HEK293 (cell line): ENCODE results near the gene NOL4L.

Source experiments
- CTCF ChIA-PET: fragments of 350-600 bp; formaldehyde crosslinking; extraction: SDS; loops from one replicate; lab custom pipeline; 2021; ENCODE audit warnings: antibody characterized with exemption; lab: Yijun Ruan, JAX
- POLR2A ChIA-PET: fragments of 300-600 bp; formaldehyde crosslinking; extraction: SDS; loops from one replicate; lab custom pipeline; 2020; ENCODE audit warnings: antibody characterized with exemption, inconsistent platforms; lab: Yijun Ruan, JAX
- H3K27ac ChIP-seq: fragments of 200-500 bp; sonication (Bioruptor generic); 2 replicates; pipeline ENCODE4 v1.5.1; 2014; ENCODE audit warnings: low read depth, low read length, control low read depth, inconsistent platforms; ENCODE audit errors: extremely low read depth
- H3K36me3 ChIP-seq, 2 experiments: fragments of 200-500 bp in 1 of 2; sonication (Bioruptor generic) in 1 of 2; 1 replicate in 1 of 2; 2 replicates in 1 of 2; pipeline ENCODE4 v1.5.1; 2014 to 2017; ENCODE audit warnings: inconsistent platforms in 2 of 2, low read length in 2 of 2; ENCODE audit not compliant: control insufficient read depth in 2 of 2, insufficient read depth in 1 of 2
- H3K4me1 ChIP-seq: fragments of 200-500 bp; sonication (Bioruptor generic); 2 replicates; pipeline ENCODE4 v1.5.1; 2014; ENCODE audit warnings: mild to moderate bottlenecking, low read length, inconsistent platforms; ENCODE audit not compliant: control insufficient read depth, insufficient read depth
- H3K4me3 ChIP-seq: 2 replicates; pipeline ENCODE4 v1.5.1; 2011; ENCODE audit warnings: low read depth, mild to moderate bottlenecking, control low read depth, low read length, moderate library complexity
- H3K9me3 ChIP-seq: fragments of 200-500 bp; sonication (Bioruptor generic); 2 replicates; pipeline ENCODE4 v1.5.1; 2014; ENCODE audit warnings: low read depth, low read length, inconsistent platforms; ENCODE audit not compliant: control insufficient read depth, insufficient read depth
- GLIS1 ChIP-seq: fragments of 450-650 bp; formaldehyde crosslinking; IDR thresholded peaks from 2 replicates; pipeline ENCODE4 v1.5.1; 2016; ENCODE audit warnings: missing biosample characterization, missing genetic modification characterization
- SCRT1 ChIP-seq: fragments of 450-650 bp; formaldehyde crosslinking; IDR thresholded peaks from 2 replicates; pipeline ENCODE4 v1.5.1; 2016; ENCODE audit warnings: missing biosample characterization, missing genetic modification characterization, borderline replicate concordance
- SP7 ChIP-seq: fragments of 450-650 bp; formaldehyde crosslinking; IDR thresholded peaks from 2 replicates; pipeline ENCODE4 v1.5.1; 2016; ENCODE audit warnings: missing biosample characterization, missing genetic modification characterization
- WT1 ChIP-seq: fragments of 450-650 bp; formaldehyde crosslinking; IDR thresholded peaks from 2 replicates; pipeline ENCODE4 v1.5.1; 2016; ENCODE audit warnings: missing biosample characterization, missing genetic modification characterization
- YY2 ChIP-seq: fragments of 450-650 bp; formaldehyde crosslinking; IDR thresholded peaks from 2 replicates; pipeline ENCODE4 v1.5.1; 2016; ENCODE audit warnings: missing biosample characterization, missing genetic modification characterization
- ZBTB21 ChIP-seq: fragments of 450-650 bp; formaldehyde crosslinking; IDR thresholded peaks from 2 replicates; pipeline ENCODE4 v1.5.1; 2017; ENCODE audit warnings: missing biosample characterization, missing genetic modification characterization
- ZFP69B ChIP-seq: fragments of 450-650 bp; formaldehyde crosslinking; IDR thresholded peaks from 2 replicates; pipeline ENCODE4 v1.5.1; 2016; ENCODE audit warnings: missing biosample characterization, missing genetic modification characterization
- ZIC2 ChIP-seq: fragments of 450-650 bp; formaldehyde crosslinking; IDR thresholded peaks from 2 replicates; pipeline ENCODE4 v1.5.1; 2016; ENCODE audit warnings: missing biosample characterization, missing genetic modification characterization
- ZNF112 ChIP-seq: fragments of 450-650 bp; formaldehyde crosslinking; IDR thresholded peaks from 2 replicates; pipeline ENCODE4 v1.5.0; 2017; ENCODE audit warnings: missing biosample characterization, missing genetic modification characterization
- ZNF148 ChIP-seq: fragments of 450-650 bp; formaldehyde crosslinking; IDR thresholded peaks from 2 replicates; pipeline ENCODE4 v1.5.0; 2017; ENCODE audit warnings: missing biosample characterization, missing genetic modification characterization, borderline replicate concordance
- ZNF155 ChIP-seq: fragments of 450-650 bp; formaldehyde crosslinking; IDR thresholded peaks from 2 replicates; pipeline ENCODE4 v1.5.1; 2016; ENCODE audit warnings: missing biosample characterization, missing genetic modification characterization
- ZNF362 ChIP-seq: fragments of 450-650 bp; formaldehyde crosslinking; IDR thresholded peaks from 2 replicates; pipeline ENCODE4 v1.5.1; 2016; ENCODE audit warnings: missing biosample characterization, missing genetic modification characterization
- ZNF394 ChIP-seq: fragments of 450-650 bp; formaldehyde crosslinking; IDR thresholded peaks from 2 replicates; pipeline ENCODE4 v1.5.1; 2016; ENCODE audit warnings: missing biosample characterization, missing genetic modification characterization, mild to moderate bottlenecking, moderate library complexity, borderline replicate concordance
- ZNF473 ChIP-seq: fragments of 450-650 bp; formaldehyde crosslinking; IDR thresholded peaks from 2 replicates; pipeline ENCODE4 v1.5.1; 2017; ENCODE audit warnings: missing biosample characterization, missing genetic modification characterization
- ZNF48 ChIP-seq: fragments of 450-650 bp; formaldehyde crosslinking; IDR thresholded peaks from 2 replicates; pipeline ENCODE4 v1.5.1; 2016; ENCODE audit warnings: missing biosample characterization, missing genetic modification characterization
- ZNF561 ChIP-seq: fragments of 450-650 bp; IDR thresholded peaks from 2 replicates; pipeline ENCODE4 v1.5.1; 2018; ENCODE audit warnings: missing biosample characterization, missing genetic modification characterization, borderline replicate concordance
- ZNF610 ChIP-seq: fragments of 450-650 bp; formaldehyde crosslinking; IDR thresholded peaks from 2 replicates; pipeline ENCODE4 v1.5.1; 2016; ENCODE audit warnings: missing biosample characterization, missing genetic modification characterization, borderline replicate concordance
- ZNF623 ChIP-seq: fragments of 450-650 bp; formaldehyde crosslinking; IDR thresholded peaks from 2 replicates; pipeline ENCODE4 v1.5.1; 2016; ENCODE audit warnings: missing biosample characterization, missing genetic modification characterization
- ZNF629 ChIP-seq: fragments of 450-650 bp; formaldehyde crosslinking; IDR thresholded peaks from 2 replicates; pipeline ENCODE4 v1.5.1; 2017; ENCODE audit warnings: missing biosample characterization, missing genetic modification characterization
- ZNF664 ChIP-seq: fragments of 450-650 bp; formaldehyde crosslinking; IDR thresholded peaks from 2 replicates; pipeline ENCODE4 v1.5.1; 2016; ENCODE audit warnings: missing biosample characterization, missing genetic modification characterization
- ZNF747 ChIP-seq: fragments of 450-650 bp; formaldehyde crosslinking; IDR thresholded peaks from 2 replicates; pipeline ENCODE4 v1.5.1; 2016; ENCODE audit warnings: missing biosample characterization, missing genetic modification characterization
- TF ChIP-seq, protein P1 (sequence below): fragments of 450-650 bp; formaldehyde crosslinking; IDR thresholded peaks from 2 replicates; pipeline ENCODE4 v1.5.1; 2017; ENCODE audit warnings: missing biosample characterization, missing genetic modification characterization
- TF ChIP-seq, protein P2 (sequence below): fragments of 450-650 bp; formaldehyde crosslinking; IDR thresholded peaks from 2 replicates; pipeline ENCODE4 v1.5.1; 2017; ENCODE audit warnings: missing biosample characterization, mild to moderate bottlenecking, missing genetic modification characterization, moderate library complexity
- TF ChIP-seq, protein P3 (sequence below): fragments of 450-650 bp; formaldehyde crosslinking; IDR thresholded peaks from 2 replicates; pipeline ENCODE4 v1.5.1; 2016; ENCODE audit warnings: missing biosample characterization, missing genetic modification characterization
- TF ChIP-seq, protein P4 (sequence below): fragments of 450-650 bp; formaldehyde crosslinking; optimal IDR thresholded peaks from 2 replicates; pipeline ENCODE3; 2016; ENCODE audit warnings: missing biosample characterization, mild to moderate bottlenecking, missing genetic modification characterization

Gene NOL4L

GRCh38 chr20:32457479-32457986, 127.6 kb downstream of the NOL4L start:
- Histone ChIP-seq H3K9me3 (no peaks in the 10 kb centered on the region), H3K36me3 (peaks cover 0 to 18% of the 10 kb centered on the region in 2 experiments; a peak in 1 of 3 replicates), H3K27ac (no peak overlapping the region; the same call in 1 of the 2 replicates), H3K4me1 (no peaks in the 10 kb centered on the region; the same call in 1 of the 2 replicates), H3K4me3 (peak overlapping the region; percentile 62)
- POLR2A ChIA-PET: interaction anchor here (0.6 kb wide), 2 partner anchors 18 to 1256 kb away, joined by 3 to 6 read pairs; no protein-coding TSS in a partner anchor
- CTCF ChIA-PET: interaction anchor here (0.5 to 1.3 kb wide), 5 partner anchors 64 to 232 kb away, joined by 3 to 7 read pairs (median 5); no protein-coding TSS in a partner anchor
- TF ChIP-seq, protein P1, sequence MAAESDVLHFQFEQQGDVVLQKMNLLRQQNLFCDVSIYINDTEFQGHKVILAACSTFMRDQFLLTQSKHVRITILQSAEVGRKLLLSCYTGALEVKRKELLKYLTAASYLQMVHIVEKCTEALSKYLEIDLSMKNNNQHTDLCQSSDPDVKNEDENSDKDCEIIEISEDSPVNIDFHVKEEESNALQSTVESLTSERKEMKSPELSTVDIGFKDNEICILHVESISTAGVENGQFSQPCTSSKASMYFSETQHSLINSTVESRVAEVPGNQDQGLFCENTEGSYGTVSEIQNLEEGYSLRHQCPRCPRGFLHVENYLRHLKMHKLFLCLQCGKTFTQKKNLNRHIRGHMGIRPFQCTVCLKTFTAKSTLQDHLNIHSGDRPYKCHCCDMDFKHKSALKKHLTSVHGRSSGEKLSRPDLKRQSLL (tag by site-specific recombination): peak; percentile 97
- TF ChIP-seq ZNF112 (no peak), ZNF747 (tag by site-specific recombination) (no peak), ZFP69B (tag by site-specific recombination) (no peak), ZNF148 (tag by site-specific recombination) (no peak), ZNF561 (tag by site-specific recombination) (no peak), ZNF610 (tag by site-specific recombination) (no peak), ZIC2 (peak; percentile 70; the same call in 1 of the 2 replicates), SCRT1 (no peak), ZNF155 (tag by site-specific recombination) (no peak), ZNF473 (tag by site-specific recombination) (no peak), WT1 (tag by site-specific recombination) (0 out of 2 replicates have a peak, but pooled peaks have one; percentile 15), ZNF629 (tag by site-specific recombination) (no peak), ZNF394 (no peak), ZNF362 (no peak), ZBTB21 (tag by site-specific recombination) (no peak), YY2 (no peak), ZNF48 (no peak), GLIS1 (tag by site-specific recombination) (peak; percentile 42; the same call in 1 of the 2 replicates), ZNF664 (tag by site-specific recombination) (peak; percentile 99), ZNF623 (tag by site-specific recombination) (no peak), SP7 (tag by site-specific recombination) (no peak)
- TF ChIP-seq, protein P2, sequence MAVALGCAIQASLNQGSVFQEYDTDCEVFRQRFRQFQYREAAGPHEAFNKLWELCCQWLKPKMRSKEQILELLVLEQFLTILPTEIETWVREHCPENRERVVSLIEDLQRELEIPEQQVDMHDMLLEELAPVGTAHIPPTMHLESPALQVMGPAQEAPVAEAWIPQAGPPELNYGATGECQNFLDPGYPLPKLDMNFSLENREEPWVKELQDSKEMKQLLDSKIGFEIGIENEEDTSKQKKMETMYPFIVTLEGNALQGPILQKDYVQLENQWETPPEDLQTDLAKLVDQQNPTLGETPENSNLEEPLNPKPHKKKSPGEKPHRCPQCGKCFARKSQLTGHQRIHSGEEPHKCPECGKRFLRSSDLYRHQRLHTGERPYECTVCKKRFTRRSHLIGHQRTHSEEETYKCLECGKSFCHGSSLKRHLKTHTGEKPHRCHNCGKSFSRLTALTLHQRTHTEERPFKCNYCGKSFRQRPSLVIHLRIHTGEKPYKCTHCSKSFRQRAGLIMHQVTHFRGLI (tag by site-specific recombination): no peak
- TF ChIP-seq, protein P3, sequence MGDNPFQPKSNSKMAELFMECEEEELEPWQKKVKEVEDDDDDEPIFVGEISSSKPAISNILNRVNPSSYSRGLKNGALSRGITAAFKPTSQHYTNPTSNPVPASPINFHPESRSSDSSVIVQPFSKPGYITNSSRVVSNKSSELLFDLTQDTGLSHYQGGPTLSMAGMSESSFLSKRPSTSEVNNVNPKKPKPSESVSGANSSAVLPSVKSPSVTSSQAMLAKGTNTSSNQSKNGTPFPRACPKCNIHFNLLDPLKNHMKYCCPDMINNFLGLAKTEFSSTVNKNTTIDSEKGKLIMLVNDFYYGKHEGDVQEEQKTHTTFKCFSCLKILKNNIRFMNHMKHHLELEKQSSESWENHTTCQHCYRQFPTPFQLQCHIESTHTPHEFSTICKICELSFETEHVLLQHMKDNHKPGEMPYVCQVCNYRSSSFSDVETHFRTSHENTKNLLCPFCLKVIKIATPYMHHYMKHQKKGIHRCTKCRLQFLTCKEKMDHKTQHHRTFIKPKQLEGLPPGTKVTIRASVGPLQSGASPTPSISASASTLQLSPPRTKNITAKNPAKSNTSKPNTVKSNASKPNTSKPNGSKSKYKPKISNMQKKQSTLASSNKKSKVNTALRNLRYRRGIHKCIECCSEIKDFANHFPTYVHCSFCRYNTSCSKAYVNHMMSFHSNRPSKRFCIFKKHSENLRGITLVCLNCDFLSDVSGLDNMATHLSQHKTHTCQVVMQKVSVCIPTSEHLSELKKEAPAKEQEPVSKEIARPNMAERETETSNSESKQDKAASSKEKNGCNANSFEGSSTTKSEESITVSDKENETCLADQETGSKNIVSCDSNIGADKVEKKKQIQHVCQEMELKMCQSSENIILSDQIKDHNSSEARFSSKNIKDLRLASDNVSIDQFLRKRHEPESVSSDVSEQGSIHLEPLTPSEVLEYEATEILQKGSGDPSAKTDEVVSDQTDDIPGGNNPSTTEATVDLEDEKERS (tag by site-specific recombination): no peak
- TF ChIP-seq, protein P4, sequence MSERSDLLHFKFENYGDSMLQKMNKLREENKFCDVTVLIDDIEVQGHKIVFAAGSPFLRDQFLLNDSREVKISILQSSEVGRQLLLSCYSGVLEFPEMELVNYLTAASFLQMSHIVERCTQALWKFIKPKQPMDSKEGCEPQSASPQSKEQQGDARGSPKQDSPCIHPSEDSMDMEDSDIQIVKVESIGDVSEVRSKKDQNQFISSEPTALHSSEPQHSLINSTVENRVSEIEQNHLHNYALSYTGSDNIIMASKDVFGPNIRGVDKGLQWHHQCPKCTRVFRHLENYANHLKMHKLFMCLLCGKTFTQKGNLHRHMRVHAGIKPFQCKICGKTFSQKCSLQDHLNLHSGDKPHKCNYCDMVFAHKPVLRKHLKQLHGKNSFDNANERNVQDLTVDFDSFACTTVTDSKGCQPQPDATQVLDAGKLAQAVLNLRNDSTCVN: peak; percentile 48
